Stimulated activated CD4-positive, alpha-beta T cell treated with anti-CD3 and anti-CD28 coated beads, Interleukin-1b, Interleukin-23, amount 100 ng/mL, for 1 hour (primary cell): ENCODE measurements around the gene TNFRSF12A.
"Not testable (repeated sequence)": the region's sequence is repeated elsewhere in the genome, so short reads cannot be mapped to it uniquely, and the experiment has no call there.

ENCODE experiments used
- DNase-seq, 2 donors: peaks; one replicate each; pipeline ENCODE4 v3.0.0-alpha.2; 2020; ENCODE audit warnings: low read depth in 2 of 2

The TNFRSF12A gene

DNA sequence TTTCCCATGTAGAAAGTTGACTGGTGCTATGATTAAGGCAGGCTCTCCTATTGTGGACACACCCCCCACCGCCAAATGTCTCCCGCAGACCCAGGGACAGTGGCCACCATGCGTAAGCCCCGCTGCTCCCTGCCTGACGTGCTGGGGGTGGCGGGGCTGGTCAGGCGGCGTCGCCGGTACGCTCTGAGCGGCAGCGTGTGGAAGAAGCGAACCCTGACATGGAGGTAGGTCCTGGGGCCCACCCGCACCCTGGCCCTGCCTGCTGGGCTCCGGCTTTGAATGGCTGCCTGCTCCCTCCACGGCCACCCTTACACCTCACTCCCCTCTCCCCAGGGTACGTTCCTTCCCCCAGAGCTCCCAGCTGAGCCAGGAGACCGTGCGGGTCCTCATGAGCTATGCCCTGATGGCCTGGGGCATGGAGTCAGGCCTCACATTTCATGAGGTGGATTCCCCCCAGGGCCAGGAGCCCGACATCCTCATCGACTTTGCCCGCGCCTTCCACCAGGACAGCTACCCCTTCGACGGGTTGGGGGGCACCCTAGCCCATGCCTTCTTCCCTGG, 29.8 kb downstream of the TNFRSF12A start:
- no peak for DNase-seq

DNA sequence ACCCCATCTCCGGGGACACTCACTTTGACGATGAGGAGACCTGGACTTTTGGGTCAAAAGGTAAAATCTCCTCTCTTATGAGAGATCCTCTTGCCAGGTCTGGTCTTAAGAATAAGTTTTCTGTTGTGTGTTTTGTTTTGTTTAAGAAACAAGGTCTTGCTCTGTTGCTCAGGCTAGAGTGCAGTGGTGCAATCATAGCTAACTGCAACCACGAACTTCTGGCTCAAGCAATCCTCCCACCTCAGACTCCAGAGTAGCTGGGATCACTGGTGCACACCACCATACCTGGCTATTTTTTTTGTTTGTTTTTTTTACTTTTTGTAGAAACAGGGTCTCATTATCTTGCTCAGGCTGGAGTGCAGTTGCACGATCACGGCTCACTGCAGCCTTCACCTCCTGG, 30.3 kb downstream of the TNFRSF12A start:
- no peak for DNase-seq

DNA sequence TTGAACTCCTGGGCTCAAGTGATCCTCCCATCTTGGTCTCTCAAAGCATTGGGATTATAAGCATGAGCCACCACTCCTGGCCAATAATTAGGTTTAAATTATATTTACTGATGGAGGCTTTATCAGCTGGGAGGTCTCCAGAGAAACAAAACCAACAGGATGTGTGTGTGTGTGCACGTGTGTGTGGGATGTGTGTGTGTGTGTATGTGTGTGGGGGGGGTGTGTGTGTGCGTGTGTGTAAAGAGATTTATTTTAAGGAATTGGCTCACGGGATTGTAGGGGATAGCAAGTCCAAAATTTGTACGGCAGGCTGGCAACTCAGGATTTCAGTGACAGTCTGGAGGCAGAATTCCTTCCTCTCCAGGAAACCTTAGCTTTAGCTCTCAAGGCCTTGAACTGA, 30.8 kb downstream of the TNFRSF12A start:
- no peak for DNase-seq

DNA sequence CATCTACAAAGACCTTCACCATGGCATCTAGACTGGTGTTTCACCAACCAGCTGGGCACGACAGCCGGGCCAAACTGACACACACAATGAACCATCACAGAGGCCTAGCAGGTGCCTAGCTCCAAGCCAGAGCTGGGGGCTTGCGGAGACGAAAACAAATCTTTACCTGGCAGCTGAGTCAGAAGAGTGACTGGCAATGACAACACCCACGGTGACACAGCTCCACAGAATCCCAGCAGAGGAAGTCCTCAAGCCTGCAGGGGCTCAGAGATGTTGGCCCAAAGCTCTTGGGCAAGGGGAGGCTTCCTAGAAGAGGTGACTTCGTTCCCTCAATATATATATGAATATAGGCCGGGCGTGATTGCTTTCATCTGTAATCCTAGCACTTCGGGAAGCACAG, 31.3 kb downstream of the TNFRSF12A start:
- DNase-seq = no peak

DNA sequence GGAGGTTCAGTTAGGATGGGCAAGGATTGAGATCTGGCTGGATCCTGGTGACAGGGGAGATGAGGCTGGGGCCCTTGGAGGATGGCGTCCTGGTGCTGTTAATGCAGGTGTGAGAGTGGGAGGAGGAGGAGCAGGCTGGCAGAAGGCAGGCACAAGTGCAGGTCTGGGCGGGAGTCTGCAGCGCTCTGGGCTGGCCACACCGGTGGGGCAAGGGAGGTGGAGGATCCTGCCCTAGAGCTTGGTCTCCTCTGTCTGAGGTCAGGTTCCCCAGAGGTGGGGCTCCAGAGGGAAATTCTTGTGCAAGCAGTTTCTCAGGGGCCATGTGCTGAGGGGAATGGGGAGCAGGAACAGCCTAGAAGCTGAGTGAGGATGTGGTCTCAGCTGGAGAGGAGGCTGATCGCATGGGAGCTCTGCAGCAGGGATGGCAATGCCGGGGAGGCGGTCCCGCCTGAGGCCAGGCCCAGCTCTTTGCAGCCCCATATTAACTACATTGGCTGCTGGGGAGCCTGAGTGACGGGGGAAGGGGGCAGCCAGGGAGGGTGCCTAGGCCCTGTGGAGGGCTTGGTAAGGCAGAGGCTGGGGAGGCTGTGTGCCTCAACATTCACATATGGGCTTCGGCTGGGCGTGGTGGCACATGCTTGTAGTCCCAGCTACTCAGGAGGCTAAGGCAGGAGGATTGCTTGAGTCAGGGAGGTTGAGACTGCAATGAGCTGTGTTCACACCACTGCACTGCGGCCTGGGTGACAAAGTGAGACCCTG, 32.6 kb downstream of the TNFRSF12A start:
- DNase-seq = not testable (repeated sequence)

DNA sequence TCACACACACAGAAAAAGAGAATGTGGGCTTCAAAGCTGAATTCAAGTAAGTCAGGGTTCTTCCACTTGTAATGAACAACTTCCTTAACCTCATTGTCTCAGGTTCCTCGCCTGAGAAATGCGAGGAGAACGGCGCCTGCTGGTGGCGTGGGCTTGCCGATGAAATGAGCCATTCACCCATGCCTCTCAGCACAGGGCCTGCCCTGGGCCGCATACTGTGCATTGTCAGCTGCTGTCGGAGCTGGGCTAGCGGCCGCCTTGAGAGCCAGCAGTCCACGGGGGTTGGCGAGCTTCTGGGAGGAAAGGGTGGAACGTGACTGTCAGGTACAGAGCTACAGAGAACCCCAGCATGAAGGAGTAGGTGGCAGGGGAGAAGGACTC, 33.2 kb downstream of the TNFRSF12A start:
- not testable (repeated sequence) for DNase-seq

DNA sequence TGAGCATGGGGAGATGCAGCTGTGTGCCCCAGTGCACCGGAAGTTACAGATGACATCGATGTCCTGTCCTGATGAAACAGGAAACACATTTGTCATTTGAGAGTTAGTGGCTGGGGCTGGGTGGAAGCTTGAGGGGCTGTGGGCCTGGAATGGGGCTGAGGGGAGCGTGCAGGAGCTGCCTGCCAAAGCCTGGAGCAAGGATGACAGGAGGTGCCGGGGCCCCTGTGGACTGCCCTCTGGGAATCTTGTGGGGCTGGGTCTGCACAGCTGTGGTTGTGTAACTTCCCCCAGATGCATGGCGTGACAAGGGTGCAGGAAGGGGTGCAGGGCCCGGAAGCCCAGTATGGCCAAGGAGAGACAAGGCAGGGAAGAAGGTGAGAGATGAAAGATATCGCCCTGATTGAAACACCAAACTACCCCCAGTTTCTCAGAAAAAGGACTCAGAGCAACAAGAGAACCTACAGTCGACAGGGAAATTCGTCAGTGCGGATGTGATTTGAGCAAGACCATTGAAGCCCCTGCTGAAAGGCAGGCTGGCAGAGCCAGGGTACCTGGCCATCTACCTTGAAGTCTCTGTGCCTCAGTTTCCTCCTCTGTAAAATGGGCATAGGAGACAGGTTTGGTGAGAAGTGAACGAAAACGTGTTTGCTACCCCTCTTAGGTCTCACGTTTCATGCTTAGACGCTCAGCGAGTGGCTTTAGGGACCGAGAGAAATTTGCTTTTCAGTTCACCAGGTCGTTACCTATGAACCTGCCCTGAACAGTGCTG, 35.0 kb downstream of the TNFRSF12A start:
- DNase-seq = no peak

DNA sequence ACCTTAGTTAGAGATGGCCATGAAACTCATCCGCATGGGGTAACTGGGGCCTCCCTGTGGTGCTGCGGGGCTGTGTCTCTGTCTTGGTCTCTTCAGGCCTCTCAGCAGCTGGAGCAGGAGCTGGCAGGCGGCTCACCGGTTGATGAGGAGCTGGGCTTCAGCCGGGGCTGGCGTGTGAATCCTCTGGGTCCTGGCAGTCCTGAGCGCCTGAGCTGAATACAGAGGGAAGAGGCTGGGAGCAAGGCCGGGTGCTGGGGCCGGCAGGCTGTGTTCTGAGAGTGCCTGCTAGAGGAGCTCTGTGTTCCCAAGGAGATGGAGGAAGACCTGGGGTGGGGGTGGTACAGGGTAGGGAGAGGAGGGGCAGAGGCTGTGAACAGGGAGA, 35.6 kb downstream of the TNFRSF12A start:
- not testable (repeated sequence) for DNase-seq

DNA sequence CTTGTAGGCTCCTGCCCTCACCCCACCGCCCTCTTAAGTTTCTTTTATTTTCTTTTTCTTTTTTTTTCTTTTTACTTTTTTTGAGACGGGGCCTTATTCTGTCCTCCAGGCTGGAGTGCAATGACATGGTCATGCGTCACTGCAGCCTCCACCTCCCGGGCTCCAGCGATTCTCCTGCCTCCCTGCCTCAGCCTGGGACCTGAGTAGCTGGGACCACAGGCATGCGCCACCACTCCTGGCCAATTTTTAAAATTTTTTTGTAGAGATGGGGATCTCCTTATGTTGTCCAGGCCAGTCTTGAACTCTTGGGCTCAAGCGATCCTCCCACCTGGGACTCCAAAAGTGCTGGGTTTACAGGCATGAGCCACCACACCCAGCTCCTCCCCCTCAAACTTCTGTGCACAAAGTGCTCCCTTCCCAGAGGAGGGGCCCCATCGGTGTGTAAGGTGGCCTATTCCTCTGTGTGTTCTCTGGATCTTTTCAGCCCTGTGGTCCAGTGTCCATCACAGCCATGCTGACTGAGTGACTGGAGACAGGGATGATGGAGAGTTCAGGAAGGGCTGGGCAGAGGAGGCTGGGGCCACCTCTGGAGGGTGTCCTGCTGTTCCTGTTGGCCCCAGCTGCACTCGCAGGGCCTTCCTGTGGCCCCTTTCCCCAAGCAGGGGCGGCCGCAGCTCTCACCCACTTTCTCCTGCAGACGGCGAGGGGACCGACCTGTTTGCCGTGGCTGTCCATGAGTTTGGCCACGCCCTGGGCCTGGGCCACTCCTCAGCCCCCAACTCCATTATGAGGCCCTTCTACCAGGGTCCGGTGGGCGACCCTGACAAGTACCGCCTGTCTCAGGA, 36.4 kb downstream of the TNFRSF12A start:
- DNase-seq = no peak

DNA sequence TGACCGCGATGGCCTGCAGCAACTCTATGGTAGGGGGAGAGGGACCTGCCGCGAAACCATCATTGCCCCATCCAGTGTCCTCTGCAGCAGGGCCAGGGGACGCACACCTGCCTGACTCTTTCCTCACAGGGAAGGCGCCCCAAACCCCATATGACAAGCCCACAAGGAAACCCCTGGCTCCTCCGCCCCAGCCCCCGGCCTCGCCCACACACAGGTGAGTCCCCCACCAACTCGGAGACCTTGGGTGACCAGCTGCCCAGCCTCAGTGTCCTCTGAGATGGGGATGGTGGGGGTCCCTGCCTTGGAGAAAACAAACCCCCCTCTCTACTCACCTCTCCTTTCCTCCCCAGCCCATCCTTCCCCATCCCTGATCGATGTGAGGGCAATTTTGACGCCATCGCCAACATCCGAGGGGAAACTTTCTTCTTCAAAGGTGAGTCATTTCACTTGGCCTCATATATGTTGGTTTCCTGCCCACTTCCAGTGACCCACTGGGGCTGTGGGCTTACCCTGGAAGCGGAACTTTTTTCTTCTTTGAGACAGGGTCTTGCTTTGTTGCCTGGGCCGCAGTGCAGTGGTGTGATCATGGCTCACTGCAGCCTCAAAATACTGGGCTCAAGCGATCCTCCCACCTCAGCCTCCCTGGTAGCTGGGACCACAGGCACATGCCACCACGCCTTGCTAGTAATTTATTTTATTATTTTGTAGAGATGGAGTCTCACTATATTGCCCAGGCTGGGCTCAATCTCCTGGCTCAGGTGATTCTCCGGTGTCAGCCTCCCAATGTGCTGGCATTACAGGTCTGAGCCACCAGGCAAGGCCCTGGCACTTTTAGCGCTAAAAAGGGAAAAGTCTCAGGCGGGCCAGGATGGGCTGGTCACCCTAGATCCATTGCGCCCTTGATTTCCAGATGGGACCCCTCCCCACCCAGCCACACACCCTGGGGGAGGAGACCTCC, 37.3 kb downstream of the TNFRSF12A start:
- no peak for DNase-seq

DNA sequence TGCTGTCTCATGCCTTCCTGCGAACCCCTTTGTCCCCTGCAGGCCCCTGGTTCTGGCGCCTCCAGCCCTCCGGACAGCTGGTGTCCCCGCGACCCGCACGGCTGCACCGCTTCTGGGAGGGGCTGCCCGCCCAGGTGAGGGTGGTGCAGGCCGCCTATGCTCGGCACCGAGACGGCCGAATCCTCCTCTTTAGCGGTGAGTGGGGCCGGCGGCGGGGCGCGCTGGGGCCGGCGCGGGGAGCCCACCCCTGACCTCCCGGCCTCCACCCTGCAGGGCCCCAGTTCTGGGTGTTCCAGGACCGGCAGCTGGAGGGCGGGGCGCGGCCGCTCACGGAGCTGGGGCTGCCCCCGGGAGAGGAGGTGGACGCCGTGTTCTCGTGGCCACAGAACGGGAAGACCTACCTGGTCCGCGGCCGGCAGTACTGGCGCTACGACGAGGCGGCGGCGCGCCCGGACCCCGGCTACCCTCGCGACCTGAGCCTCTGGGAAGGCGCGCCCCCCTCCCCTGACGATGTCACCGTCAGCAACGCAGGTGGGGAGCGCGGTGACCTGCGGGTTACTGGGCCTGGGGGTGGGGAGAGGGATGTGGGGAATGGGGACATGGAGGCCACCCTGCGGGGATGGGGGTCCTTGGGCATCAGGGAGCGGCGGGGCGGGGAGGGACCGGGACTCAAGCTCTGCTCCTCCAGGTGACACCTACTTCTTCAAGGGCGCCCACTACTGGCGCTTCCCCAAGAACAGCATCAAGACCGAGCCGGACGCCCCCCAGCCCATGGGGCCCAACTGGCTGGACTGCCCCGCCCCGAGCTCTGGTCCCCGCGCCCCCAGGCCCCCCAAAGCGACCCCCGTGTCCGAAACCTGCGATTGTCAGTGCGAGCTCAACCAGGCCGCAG, 38.2 kb downstream of the TNFRSF12A start:
- DNase-seq = no peak

DNA sequence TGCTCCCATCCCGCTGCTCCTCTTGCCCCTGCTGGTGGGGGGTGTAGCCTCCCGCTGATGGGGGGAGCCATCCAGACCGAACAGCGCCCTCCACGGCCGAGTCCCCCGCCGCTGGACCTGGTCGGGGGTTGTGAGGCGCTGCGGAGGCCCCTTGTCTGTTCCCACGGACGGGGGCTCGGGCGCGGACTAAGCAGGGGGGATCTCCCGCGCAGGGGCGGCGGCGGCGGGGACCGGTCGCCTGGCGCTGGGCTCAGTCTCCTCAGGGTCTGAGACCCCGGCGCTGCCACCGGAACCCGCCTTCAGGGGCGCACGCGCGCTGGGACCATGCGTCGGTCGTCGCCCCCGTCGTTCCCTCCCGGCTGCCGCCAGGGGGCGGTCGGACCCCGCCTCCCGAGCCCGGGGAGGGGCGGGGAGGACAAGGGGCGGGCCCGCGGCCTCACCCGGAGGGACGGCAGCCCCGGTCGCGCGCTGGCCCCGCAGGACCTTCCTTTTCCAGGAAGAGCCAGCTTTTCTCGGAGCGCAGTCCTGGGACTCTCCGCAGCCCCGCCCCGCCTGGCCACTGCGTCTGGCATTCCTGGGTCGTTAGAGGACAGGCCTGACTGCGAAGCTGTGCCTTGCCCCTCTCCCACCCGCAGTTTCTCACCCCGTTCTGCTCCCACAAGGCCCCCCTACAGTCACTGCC, 39.0 kb downstream of the TNFRSF12A start:
- peak; percentile 74 to 77 for DNase-seq

DNA sequence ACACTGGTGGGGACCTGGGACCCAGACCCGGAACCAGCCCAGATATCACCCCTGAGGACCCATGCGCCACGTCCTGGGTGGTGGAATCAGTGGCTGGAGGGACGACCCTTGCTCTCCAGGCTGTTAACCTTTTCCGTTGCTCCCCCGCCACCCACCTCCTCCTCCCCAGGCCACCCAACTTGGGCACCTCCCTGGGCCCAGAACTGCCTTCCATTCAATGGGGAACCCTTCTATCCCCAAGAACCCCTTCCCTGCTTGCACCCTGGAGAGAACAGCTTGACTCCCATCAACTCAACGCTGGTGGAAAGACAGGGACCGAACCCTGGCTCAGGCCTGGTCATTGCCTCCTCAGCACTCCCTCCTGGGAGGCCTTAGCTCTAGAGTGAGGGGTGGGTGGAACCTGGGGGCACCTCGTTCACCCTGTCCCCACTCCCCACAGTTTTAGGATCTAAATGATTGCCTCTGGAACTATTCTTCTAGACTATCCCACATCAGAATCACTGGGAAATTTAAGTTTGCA, 39.6 kb downstream of the TNFRSF12A start:
- no peak for DNase-seq

DNA sequence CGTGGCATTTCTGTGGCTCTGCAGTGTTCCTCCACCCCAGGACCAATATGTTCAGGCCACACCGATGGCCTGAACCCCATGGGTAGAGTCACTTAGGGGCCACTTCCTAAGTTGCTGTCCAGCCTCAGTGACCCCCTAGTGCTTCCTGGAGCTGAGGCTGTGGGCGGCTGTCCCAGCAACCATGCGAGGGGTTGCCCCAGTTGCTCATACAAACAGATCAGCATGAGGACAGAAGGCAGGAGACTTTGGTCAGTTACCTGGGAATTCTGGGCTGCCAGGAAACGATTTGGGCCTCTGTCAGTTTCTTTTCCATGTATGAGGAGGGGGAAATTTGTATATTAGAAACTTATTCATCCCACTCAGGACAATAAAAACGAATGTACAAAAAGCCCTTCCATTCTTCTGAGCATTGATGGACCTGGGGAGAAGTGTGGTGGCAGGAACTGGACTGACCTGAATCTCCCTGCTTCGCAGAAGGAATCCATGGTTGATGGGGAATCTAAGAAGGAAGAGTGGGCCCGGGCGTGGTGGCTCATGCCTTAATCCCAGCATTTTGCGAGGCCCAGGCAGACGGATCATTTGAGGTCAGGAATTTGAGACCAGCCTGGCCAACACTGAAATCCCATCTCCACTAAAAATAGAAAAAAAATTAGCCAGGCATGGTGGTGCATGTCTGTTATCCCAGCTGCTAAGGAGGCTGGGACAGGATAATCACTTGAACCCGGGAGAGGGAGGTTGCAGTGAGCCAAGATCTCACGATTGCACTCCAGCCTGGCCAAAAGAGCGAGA, 40.4 kb downstream of the TNFRSF12A start:
- DNase-seq = no peak

DNA sequence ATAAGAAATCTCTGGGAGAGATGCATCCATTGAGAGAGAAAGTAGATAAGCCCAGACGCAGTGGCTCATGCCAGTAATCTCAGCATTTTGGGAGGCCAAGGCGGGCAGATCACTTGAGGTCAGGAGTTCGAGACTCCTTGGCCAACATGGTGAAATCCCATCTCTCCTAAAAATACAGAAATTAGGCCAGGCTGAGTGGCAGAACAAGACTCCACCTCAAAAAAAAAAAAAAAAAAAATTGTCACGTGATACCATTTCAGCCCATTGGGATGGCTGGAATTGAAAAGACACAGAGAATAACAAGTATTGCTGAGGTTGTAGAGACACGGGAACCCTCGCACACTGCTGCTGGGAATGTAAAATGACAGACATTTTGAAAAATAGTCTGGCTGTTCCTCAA, 42.4 kb downstream of the TNFRSF12A start:
- DNase-seq = no peak

DNA sequence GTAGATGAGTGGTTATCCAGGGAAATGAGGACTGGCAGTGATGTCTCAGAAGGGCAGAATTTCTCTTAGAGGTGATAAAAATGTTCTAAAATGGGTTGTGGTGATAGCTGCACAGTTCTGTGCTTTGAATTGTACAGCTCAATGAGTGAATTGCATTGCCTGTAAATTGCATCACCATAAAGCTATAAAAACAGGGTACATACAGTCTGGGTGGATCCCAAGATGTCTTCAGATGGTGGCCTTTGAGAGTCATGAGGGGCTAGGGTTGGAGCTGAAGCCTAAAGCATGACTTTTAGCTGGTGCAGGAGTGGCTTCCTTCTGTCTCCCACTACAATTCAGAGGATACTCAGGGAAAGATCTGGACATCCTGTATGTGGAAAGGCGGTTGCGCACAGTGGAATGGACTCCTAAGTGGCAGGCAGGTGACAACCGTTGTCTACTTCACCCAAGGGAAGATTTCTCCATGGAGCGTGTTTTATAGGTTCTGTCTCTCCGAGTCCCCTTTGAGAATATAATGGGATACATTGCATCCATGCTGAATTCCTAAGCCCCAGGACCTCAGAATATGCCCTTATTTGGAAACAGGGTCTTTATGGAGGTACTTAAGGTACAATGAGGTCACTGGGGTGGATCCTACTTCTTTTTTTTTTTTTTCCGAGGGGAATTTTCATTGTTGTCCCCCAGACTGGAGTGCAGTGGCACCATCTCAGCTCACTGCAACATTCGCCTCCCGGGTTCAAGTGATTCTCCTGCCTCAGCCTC, 43.6 kb downstream of the TNFRSF12A start:
- no peak for DNase-seq

DNA sequence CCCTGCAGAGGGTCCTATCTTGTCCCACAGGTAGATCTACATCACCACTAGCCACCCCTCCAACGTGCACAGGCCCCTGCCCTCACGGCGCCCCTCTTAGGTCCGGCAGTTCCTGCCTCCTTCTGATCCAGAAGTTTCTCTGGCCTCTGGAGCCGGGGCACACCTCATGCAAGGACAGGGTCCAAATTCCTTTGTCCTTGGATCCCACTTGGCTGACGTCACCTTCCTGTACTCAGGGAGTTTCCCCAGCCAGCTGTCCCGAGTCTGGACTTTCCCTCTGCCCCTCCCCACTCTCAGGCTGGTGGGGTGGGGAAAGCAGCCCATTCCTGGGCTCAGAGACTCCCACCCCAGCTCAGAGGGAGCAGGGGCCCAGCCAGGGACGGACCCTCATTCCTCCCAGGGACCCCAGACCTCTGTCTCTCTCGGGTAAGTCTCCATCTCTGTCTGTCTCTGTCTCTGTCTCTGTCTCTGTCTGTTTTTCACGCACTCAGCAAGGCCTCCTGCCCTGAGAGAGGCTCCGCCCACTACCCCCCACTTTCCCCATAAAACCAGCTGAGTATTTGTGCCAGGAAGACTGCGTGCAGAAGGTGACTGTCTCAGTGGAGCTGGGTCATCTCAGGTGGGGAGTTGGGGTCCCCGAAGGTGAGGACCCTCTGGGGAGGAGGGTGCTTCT, 45.0 kb downstream of the TNFRSF12A start, which contains the start of gene IL32:
TSS of gene IL32 (plus strand) at position 572 of the 673 bp plus-strand sequence. CDS start 172 bp downstream, outside the sequence.
- no peak for DNase-seq
